Metanephros (tissue), 1 donor: ENCODE results near the gene ENTR1. TPM values are rescaled to one million over a fixed set of nuclear protein-coding genes. Genes with fewer than 3 reads are reported as not detected.

ENCODE experiments used
- total RNA-seq: library from RNA; depleted of rRNA; stranded (reverse); fragments of >200 nt; gene quantifications from one replicate; pipeline ENCODE4 v1.2.3, GENCODE V29; 2014

Gene ENTR1, protein sequence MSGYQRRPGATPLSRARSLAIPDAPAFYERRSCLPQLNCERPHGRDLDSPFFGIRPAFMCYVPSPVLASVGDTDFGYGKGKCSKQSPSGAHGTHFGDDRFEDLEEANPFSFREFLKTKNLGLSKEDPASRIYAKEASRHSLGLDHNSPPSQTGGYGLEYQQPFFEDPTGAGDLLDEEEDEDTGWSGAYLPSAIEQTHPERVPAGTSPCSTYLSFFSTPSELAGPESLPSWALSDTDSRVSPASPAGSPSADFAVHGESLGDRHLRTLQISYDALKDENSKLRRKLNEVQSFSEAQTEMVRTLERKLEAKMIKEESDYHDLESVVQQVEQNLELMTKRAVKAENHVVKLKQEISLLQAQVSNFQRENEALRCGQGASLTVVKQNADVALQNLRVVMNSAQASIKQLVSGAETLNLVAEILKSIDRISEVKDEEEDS
- 37.8 TPM for total RNA-seq

DNA sequence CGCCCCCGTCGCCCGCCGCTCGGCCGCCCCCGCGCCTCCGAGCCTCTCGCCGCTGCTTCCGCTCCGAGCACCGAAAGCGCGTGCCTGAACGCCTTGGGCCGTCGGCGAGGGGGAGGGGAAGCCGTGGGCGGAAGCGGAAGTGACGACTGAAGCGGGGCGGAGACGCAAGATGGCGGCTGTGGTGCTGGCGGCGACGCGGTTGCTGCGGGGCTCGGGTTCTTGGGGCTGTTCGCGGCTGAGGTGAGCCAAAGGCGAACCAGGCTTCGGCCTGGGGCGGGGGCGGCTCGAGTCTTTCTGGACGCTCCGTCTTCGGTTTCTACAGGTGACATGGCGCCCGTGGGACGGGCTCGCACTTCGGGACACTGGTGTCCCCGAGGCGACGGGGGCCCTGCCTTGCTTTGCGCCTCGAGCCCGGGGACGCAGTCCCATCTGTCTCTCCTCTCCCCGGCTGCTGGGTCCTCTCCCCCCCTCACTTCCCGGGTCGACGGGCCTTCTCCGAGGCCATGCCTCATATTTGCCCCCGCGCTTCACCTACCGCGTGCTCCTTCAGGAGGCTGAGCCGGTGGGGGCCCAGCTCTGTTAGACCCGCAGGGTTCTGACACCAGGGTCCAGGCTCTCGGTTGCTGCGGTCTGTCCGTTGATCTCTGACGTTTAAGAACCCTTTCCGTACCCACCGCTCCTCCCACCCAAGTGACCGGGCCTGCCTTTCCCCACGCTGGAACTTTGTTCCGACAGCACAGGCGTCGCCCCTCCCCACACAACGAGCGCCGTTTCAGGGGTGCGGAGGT, at the start of gene ENTR1, which contains the start of gene PMPCA:
Gene ENTR1 (minus strand): TSS at position 115 of the 788 bp plus-strand sequence. CDS start 217 bp downstream, outside the sequence.
Gene PMPCA (plus strand): TSS at position 159 of the 788 bp plus-strand sequence. CDS start 11 bp downstream, at position 170.

DNA sequence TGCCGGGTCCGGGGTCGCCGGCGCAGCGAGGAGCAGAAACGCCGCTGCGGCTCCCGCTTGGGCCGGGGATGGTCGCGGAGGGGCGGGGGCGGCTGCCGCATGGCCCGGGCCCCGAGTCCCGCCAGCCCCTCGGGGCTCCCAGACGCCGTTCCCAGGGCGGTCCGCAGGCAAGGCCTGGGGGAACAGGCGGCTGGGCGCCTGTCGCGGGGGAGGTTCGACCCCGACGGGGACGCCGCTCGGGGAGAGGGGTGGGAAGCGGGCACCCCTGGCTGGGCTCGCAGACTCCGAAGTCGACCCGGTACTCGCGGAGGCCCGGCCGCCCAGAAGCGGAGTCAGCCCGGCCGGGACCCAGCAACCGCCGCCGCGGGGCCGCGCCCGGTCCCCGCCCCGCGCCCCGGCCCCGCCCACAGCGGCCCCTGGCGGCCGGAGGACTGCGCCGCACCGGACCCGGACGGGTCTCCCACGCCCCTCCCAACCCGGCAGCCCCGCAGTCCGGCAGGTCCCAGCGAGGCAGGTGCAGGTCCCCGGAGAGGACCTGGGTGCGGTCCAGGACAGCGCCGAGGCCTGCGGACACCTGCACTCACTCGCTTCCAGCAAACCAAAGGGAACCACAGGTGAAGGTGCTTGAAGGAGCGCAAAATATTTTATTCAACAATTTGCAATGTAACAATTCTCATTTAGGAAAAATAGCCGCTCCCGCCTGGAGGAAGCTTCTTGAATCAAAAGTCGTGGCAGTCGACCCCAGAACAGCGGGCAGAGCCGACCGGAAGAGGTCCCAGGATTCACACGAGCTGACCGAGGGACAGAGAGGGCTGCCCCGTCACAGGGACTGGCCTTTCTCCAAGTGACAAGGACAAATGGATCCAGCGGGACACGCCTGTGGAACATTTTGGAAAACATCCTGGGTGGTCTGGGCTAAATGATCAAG, 29.3 kb upstream of the ENTR1 start, which contains the start of gene INPP5E:
Gene INPP5E (minus strand): TSS at position 365 of the 928 bp plus-strand sequence. CDS start 426 bp downstream, outside the sequence.

DNA sequence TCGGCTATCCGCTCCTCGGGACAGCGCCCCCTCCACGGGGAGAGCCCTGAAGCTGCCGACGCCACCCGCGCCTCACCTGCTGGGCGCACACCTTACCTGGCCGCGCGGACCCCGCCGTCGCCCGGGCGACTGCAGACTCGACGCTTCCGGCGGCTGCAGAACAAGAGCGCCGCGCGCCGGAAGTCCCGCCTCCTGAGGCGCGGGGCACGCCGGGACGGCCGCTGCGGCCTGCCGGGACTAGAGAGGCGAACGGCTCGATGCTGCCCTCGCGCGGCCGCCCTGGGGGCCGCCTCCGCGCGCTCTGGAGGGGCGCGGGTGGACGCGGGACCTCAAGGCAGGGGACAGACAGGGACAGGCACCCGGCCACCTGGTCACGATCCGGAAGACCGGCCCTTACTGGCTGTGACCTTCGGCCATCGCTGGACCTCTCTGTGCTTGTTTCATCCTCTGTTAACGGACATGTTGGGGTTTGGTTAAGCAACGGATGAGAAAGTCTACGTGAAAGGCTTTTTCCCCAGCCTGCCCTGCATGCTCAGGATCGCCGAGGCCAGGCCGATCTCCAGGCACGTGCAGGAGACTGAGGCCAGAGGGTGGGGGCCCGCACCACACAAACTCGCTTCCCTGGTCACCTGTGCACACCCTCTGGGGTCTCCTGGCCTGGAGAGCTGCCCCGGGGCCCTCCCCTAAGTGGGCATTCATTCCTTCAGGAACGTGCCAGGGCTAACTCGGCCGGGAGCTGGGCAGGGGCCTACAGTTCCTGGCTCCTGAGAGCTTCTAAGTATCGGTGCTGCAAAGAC, 10.2 kb downstream of the ENTR1 start, which contains the start of gene SNAPC4:
Gene SNAPC4 (minus strand): TSS at position 133 of the 797 bp plus-strand sequence. CDS start 1,742 bp downstream, outside the sequence.

DNA sequence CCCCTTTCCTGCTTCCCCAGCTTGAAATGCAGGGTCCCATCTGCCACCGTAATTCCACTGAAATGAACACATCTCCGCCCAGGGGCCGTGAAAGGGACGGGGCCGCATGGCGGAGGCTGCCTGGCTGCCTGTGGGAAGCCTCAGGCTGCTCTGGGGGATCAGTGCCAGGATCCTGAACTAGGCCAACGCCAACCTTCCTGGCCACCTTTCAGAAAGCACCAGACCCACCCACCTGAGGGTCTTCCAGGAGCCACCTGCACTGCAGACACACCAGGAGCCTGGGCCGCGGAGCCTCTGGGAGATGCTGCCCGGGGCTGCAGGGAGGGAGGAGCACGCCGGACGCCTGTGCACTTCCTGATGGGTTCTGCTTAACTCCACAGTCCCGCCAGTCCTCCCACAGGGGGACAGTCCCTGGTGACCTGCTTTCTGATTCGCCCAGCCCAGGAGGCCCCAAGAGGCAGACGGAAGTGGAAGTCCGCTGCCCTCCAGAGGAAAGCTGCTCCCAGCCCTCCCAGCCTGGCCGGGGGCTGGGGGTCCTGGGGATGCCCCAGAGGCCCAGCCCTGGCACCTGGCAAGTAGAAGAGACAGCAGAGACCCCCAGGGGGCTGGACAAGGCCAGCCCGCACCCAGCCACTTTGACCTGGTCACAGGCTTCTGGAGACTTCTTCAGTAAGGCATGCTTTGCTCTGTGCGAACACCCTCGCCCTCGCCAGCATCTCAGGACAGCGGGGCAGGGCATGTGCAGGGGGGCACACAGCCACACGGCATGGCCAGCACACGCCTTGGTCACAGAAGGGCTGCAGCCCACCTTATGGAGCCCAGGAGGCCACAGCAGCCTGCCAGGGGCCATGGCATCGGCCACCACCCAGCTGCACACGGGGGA, 36.9 kb downstream of the ENTR1 start, which contains the start of gene CARD9:
Gene CARD9 (minus strand): TSS at position 370 of the 883 bp plus-strand sequence. CDS start 1,591 bp downstream, outside the sequence.

DNA sequence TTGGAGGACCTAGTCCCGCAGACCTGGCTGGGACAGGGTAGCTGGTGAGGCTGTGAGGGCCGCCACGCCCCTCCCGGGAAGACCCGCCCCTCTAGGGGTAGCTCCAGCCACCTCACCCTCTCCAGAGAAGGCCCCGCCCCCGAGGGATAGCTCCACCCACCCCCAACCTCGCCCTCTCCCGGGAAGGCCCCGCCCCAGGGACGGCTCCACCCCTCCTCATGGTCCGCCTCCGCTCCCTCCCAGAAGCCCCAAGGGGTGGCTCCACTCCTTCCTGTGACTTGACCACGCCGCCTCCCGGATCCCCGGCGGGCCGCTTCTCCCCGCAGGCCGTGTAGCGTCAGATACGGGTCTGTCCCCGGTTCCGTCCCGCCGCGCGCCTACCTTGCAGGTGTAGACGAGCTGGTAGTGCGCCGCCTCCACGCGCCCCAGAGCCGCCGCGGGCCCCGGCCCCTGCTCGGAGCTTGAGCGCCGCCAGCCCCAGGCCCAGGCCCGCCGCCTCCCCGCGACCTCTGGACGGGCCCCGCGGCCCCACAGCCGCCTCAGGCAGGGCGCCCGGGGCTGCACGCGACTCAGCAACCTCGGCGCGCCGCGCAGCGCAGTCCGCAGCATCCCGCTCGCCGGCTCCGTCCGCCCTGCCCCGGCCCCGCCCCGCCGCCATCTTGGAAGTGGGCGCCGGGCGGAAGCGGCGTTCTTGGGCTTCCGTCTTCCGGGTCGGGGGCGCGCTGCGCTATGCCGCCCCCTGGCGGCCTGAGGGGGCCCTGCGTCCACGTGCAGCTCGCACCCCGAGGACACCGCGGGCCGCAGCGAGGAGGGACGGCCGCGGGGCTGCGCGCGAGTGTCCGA, 47.1 kb downstream of the ENTR1 start, which contains the start of gene DNLZ:
Gene DNLZ (minus strand): TSS at position 639 of the 843 bp plus-strand sequence. CDS start 30 bp downstream, at position 609.

Other genes with a start within 250 kb of the ENTR1 start
- gene LHX3, start 205.5 kb downstream of the ENTR1 start, total RNA-seq, result not detected
- 11.9 TPM for gene QSOX2, start 164.8 kb downstream of the ENTR1 start, total RNA-seq
- 3.0 TPM for gene CCDC187, start 106.5 kb downstream of the ENTR1 start, total RNA-seq
- gene GPSM1, start 83.1 kb downstream of the ENTR1 start, total RNA-seq, result 45.0 TPM
- gene DNLZ, start 46.9 kb downstream of the ENTR1 start, total RNA-seq, result 8.4 TPM
- gene CARD9, start 36.9 kb downstream of the ENTR1 start, total RNA-seq, result 5.7 TPM
- gene SNAPC4, start 10.4 kb downstream of the ENTR1 start, total RNA-seq, result 9.6 TPM
- 40.5 TPM for gene PMPCA, start within 50 bp of the ENTR1 start, total RNA-seq
- 13.0 TPM for gene INPP5E, start 29.2 kb upstream of the ENTR1 start, total RNA-seq
- 48.1 TPM for gene SEC16A, start 72.4 kb upstream of the ENTR1 start, total RNA-seq
- gene NOTCH1, start 135.4 kb upstream of the ENTR1 start, total RNA-seq, result 89.4 TPM